22Rv1 (cell line): Measurements from ENCODE around the gene CTNND2.

ENCODE experiments used
- ZFX ChIP-seq: fragments of 450-650 bp; IDR thresholded peaks from 2 replicates; pipeline ENCODE4 v1.6.1; 2017; ENCODE audit warnings: antibody characterized with exemption, borderline replicate concordance
- TF ChIP-seq, protein P1 (sequence below): fragments of 450-650 bp; IDR thresholded peaks from 2 replicates; pipeline ENCODE4 v1.5.1; 2017; ENCODE audit warnings: mild to moderate bottlenecking

DNA sequence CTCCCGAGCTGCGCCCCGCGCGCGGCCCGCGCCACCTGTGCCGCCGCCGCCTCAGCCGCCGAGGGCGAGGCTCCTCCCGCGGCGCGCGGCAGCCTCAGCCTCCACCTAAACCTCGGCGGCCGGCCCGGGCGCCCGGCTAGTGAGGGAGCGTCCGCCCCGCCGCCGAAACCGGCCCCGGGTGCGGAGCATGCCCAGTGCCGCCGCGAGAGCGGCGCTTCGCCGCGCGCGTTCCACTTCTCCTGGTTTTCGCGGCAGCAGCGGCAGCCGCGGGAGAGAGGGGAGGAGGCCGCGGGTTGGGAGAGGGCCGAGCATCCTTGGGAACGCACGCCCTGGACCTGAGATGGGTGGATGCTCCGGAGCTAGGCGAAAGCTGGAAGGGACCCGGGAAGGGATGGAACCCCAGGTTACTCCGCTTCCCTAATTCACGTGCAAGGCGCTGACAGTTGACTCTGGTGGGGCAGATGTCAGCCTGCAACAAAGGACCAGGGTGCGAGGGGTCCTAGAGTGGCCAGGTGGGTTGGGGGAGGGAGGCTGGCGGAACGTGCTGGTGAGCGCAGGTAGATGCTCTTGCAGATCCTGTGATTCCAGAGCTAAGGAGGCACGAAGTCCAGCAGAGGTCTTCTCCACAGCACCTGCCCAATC is at the start of gene CTNND2:
- TF ChIP-seq, protein P1, sequence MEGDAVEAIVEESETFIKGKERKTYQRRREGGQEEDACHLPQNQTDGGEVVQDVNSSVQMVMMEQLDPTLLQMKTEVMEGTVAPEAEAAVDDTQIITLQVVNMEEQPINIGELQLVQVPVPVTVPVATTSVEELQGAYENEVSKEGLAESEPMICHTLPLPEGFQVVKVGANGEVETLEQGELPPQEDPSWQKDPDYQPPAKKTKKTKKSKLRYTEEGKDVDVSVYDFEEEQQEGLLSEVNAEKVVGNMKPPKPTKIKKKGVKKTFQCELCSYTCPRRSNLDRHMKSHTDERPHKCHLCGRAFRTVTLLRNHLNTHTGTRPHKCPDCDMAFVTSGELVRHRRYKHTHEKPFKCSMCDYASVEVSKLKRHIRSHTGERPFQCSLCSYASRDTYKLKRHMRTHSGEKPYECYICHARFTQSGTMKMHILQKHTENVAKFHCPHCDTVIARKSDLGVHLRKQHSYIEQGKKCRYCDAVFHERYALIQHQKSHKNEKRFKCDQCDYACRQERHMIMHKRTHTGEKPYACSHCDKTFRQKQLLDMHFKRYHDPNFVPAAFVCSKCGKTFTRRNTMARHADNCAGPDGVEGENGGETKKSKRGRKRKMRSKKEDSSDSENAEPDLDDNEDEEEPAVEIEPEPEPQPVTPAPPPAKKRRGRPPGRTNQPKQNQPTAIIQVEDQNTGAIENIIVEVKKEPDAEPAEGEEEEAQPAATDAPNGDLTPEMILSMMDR = no peak
- TF ChIP-seq ZFX = no peak
